Measurements from ENCODE around the gene PRKCE. TPM values are rescaled to one million over a fixed set of nuclear protein-coding genes. Genes with fewer than 3 reads are reported as not detected.

PRKCE gene
- total and polyA plus RNA-seq, 2 donors (not counting 3 experiments of a cell fraction or from before 2014, with no cell fraction given) = 27.9 to 33.9 TPM

DNA sequence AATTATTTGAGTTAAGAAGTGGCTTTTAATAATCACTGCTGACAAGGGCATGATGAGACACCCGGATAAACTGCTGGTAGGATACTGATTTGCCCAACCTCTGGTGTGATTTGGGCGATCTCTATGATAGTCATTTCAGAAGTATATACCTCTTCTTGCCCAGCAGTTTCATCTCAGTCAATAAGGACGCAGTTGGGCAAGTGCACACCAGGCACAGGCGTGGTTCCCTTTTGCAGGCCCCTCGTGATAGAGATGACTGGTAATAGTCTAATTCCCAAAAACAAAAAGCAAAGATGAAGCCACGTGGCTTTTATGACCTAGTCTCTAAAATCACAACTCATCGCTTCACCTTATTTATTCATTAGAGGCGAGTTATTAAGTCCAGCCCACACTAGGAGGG lies 246.4 kb downstream of the PRKCE start:
- Histone ChIP-seq H3K4me1 (ENCODE audit: control insufficient read depth, extremely low read depth, insufficient read depth, low read length) (no peaks in the 10 kb centered on the region), H3K27ac (ENCODE audit: insufficient read depth, low read depth, low read length) (no peak overlapping the region), H2AFZ (ENCODE audit: low read depth, low read length) (no peak overlapping the region), H3K9me3 (replicated peaks; ENCODE audit: control insufficient read depth, insufficient read depth, low read length) (no peaks in the 10 kb centered on the region), H3K79me2 (ENCODE audit: control insufficient read depth, insufficient read depth, low read length) (no peaks in the 10 kb centered on the region), H3K4me2 (ENCODE audit: insufficient read depth, low read length) (no peak overlapping the region), H3K27me3 (ENCODE audit: control insufficient read depth in 2 of 2, insufficient read depth in 2 of 2, low read length in 2 of 2) (no peaks in the 10 kb centered on the region), H3K4me3 (replicated peaks in 1 of 3; ENCODE audit: insufficient read depth in 1 of 3, low read depth in 1 of 3, low read length in 3 of 3) (no peak overlapping the region), H3K9me1 (replicated peaks; ENCODE audit: control insufficient read depth, extremely low read depth, insufficient read depth, low read length) (no peaks in the 10 kb centered on the region), H3K9ac (replicated peaks; ENCODE audit: extremely low read depth, insufficient read depth, low read length) (no peak overlapping the region), H4K20me1 (replicated peaks; ENCODE audit: control insufficient read depth, extremely low read depth, insufficient read depth, low read length) (no peaks in the 10 kb centered on the region), H3K36me3 (ENCODE audit: control insufficient read depth in 2 of 2, extremely low read depth in 1 of 2, insufficient read depth in 2 of 2, low read length in 2 of 2) (no peaks in the 10 kb centered on the region)
- TF ChIP-seq GATA2 (IDR thresholded peaks at IDR 0.05; ENCODE audit: insufficient read depth, insufficient read length, low read depth, low read length) = no peak
- no peak for TF ChIP-seq POLR2A (IDR thresholded peaks at IDR 0.05; ENCODE audit: low read depth, low read length)
- no peak for TF ChIP-seq FOS (IDR thresholded peaks at IDR 0.05; ENCODE audit: borderline replicate concordance, insufficient read depth, low read length)
- TF ChIP-seq, protein P1, sequence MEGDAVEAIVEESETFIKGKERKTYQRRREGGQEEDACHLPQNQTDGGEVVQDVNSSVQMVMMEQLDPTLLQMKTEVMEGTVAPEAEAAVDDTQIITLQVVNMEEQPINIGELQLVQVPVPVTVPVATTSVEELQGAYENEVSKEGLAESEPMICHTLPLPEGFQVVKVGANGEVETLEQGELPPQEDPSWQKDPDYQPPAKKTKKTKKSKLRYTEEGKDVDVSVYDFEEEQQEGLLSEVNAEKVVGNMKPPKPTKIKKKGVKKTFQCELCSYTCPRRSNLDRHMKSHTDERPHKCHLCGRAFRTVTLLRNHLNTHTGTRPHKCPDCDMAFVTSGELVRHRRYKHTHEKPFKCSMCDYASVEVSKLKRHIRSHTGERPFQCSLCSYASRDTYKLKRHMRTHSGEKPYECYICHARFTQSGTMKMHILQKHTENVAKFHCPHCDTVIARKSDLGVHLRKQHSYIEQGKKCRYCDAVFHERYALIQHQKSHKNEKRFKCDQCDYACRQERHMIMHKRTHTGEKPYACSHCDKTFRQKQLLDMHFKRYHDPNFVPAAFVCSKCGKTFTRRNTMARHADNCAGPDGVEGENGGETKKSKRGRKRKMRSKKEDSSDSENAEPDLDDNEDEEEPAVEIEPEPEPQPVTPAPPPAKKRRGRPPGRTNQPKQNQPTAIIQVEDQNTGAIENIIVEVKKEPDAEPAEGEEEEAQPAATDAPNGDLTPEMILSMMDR (IDR thresholded peaks at IDR 0.05; ENCODE audit: extremely low read depth in 1 of 2, insufficient read depth in 1 of 2, low read depth in 1 of 2, low read length in 2 of 2) = no peak
- no peak for TF ChIP-seq EZH2 (IDR thresholded peaks at IDR 0.05; ENCODE audit: borderline replicate concordance, low read depth, low read length, severe bottlenecking)
- TF ChIP-seq, protein P2, sequence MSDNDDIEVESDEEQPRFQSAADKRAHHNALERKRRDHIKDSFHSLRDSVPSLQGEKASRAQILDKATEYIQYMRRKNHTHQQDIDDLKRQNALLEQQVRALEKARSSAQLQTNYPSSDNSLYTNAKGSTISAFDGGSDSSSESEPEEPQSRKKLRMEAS (IDR thresholded peaks at IDR 0.05; ENCODE audit: insufficient read depth, insufficient read length) = no peak
- TF ChIP-seq JUN (IDR thresholded peaks at IDR 0.05; ENCODE audit: borderline replicate concordance, insufficient read depth, insufficient read length, low read depth) = no peak
- TF ChIP-seq MYC (IDR thresholded peaks at IDR 0.05; ENCODE audit: low read depth, low read length) = no peak
- no peak for TF ChIP-seq POLR2AphosphoS5 (IDR thresholded peaks at IDR 0.05; ENCODE audit: insufficient read depth, low read depth, low read length)
- no peak for FAIRE-seq
- intact Hi-C loops (cut with micrococcal nuclease) (no loop called here), dilution Hi-C loops (cut with MboI; ENCODE audit: extremely low pct_ligation_motif_present, low sequenced_read_pairs) (no loop called here)
- ChIA-PET POLR2A (no interaction called here), CTCF (no interaction called here)
- no peak for DNase-seq (ENCODE audit: low read depth, low spot score)
- BruUV-seq (replicated peaks) = no TSS peak
